ENCODE measurements around the gene OPA3.

DNA sequence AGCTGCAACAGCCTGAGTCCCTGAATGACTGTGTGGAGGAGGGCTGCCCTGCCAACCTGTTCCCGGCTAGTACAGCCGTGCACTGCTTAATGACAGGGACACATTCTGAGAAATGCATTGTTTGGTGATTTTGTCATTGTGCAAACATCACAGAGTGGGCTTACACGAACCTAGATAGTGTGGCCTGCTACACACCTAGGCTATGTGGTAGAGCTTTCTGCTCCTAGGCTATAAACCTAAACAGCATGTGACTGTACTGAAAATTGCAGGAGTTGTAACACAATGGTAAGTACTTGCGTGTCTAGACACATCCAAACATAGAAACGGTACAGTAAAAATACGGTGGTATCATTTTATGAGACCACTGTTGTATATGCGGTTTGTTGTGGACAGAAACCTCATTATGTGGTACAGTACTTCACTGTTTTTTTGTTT lies 42.4 kb downstream of the OPA3 start:
- TF ChIP-seq POLR2A (IDR thresholded peaks at IDR 0.05; ENCODE audit: borderline replicate concordance, extremely low read depth, insufficient read depth, insufficient read length), result no peak
- TF ChIP-seq EZH2 (IDR thresholded peaks at IDR 0.05), result no peak
- TF ChIP-seq ZNF274 (IDR thresholded peaks at IDR 0.05; ENCODE audit: low read depth, low read length), result no peak
- no peak for TF ChIP-seq MAX (IDR thresholded peaks at IDR 0.05)
- TF ChIP-seq CTCF (IDR thresholded peaks at IDR 0.05 in 2 of 3, conservative IDR thresholded peaks at IDR 0.05 in 1 of 3; ENCODE audit: borderline replicate concordance in 1 of 3, insufficient read depth in 1 of 3, low read depth in 2 of 3, low read length in 2 of 3), result no peak
- no peak for TF ChIP-seq EZH2phosphoT487 (IDR thresholded peaks at IDR 0.05; ENCODE audit: borderline replicate concordance)
- TF ChIP-seq CEBPB (IDR thresholded peaks at IDR 0.05; ENCODE audit: low read depth), result no peak
